Stimulated activated naive CD8-positive, alpha-beta T cell treated with anti-CD3 and anti-CD28 coated beads, Interleukin-15, amount 100 ng/mL, for 72 hours (primary cell): Measurements from ENCODE around the gene TDRD9.
"Not testable (repeated sequence)": the region's sequence is repeated elsewhere in the genome, so short reads cannot be mapped to it uniquely, and the experiment has no call there.

Experiments used
- ATAC-seq: fragments of 150-1000 bp; cut with Tn5 transposase; 2 replicates; pipeline ENCODE4 v1.10.0; 2021; ENCODE audit warnings: mild to moderate bottlenecking, moderate library complexity
- DNase-seq, 2 donors: peaks; one replicate each; pipeline ENCODE4 v3.0.0; 2021 to 2022
- H3K27ac Mint-ChIP-seq, 2 donors: one replicate each; pipeline ENCODE4 v1.8.0; 2022; ENCODE audit warnings: mild to moderate bottlenecking in 2 of 2, mixed read lengths in 2 of 2, moderate library complexity in 2 of 2
- H3K27me3 Mint-ChIP-seq: one replicate; pipeline ENCODE4 v1.8.0; 2022; ENCODE audit warnings: mixed read lengths
- H3K4me1 Mint-ChIP-seq: one replicate; pipeline ENCODE4 v1.8.0; 2022; ENCODE audit warnings: mild to moderate bottlenecking, mixed read lengths
- H3K4me3 Mint-ChIP-seq, 2 donors: one replicate each; pipeline ENCODE4 v1.8.0; 2022; ENCODE audit warnings: mild to moderate bottlenecking in 2 of 2, mixed read lengths in 2 of 2, moderate library complexity in 1 of 2
- H3K9me3 Mint-ChIP-seq, 2 donors: one replicate each; pipeline ENCODE4 v1.8.0; 2022; ENCODE audit warnings: mixed read lengths in 2 of 2

Gene TDRD9

GRCh38 chr14:103904493-103905107, 23.7 kb upstream of the TDRD9 start:
- no peak for DNase-seq

DNA sequence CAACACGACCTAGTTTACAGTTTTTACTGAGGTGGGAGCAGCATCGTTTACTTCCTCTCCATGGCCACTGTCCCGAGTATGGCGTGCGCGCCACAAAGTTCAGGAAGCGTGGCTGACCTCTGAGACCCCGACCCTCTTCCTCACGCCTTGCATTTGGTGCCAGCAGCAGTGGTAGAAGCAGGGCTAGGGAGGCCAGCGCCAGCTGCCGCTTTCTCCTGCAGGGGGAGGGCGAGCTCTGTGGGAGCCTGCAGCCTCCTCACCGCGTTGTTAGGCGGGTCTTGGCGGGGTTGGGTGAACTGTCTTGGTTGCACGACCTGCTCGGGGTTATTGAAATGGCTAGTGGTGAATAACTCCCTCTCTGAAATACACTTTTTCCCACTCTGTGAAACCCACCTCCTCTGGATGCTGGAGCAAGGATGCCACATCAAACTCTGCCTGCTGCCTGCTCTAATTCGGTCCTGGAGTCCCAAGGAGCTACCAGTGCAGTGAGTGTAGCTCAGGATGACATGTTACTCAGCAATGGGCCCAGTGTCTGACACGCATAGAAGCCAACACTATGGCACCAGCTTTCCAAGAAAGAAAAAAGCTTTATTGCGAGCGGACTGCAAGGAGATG, 22.3 kb upstream of the TDRD9 start:
- Mint-ChIP-seq H3K27ac (peak overlapping the region in 1 of 2 donors; percentile 88), H3K4me1 (peaks cover 35% of the 10 kb centered on the region), H3K9me3 (no peaks in the 10 kb centered on the region), H3K4me3 (peak overlapping the region in 1 of 2 donors; percentile 77), H3K27me3 (peaks cover 7% of the 10 kb centered on the region)
- peak; percentile 37 for ATAC-seq
- peak; percentile 27 to 31 for DNase-seq

More at GRCh38 chr14:103904493-103905107, 23.7 kb upstream of the TDRD9 start:
- H3K4me3 Mint-ChIP-seq, result no peak overlapping the region
- no peak overlapping the region for H3K27ac Mint-ChIP-seq
- H3K27me3 Mint-ChIP-seq, result peaks cover 7% of the 10 kb centered on the region
- peaks cover 29% of the 10 kb centered on the region for H3K4me1 Mint-ChIP-seq
- H3K9me3 Mint-ChIP-seq, result no peaks in the 10 kb centered on the region
- ATAC-seq, result no peak

- peaks cover 7% of the 10 kb centered on the region for H3K27me3 Mint-ChIP-seq
- peaks cover 31% of the 10 kb centered on the region for H3K4me1 Mint-ChIP-seq
- DNase-seq (no peak), ATAC-seq (peak; percentile 76)
- peak overlapping the region; percentile 87 to 93 for H3K27ac Mint-ChIP-seq
- no peaks in the 10 kb centered on the region for H3K9me3 Mint-ChIP-seq
- peak overlapping the region in 1 of 2 donors; percentile 33 for H3K4me3 Mint-ChIP-seq
Measured at GRCh38 chr14:103908580-103908979, 19.7 kb upstream of the TDRD9 start.

- Mint-ChIP-seq H3K27ac (no peak overlapping the region), H3K4me1 (peaks cover 31% of the 10 kb centered on the region), H3K27me3 (peaks cover 7% of the 10 kb centered on the region), H3K9me3 (no peaks in the 10 kb centered on the region), H3K4me3 (peak overlapping the region in 1 of 2 donors; percentile 73)
- DNase-seq (no peak), ATAC-seq (no peak)
Measured at GRCh38 chr14:103909531-103910261, 18.6 kb upstream of the TDRD9 start.

- Mint-ChIP-seq H3K9me3 (no peaks in the 10 kb centered on the region), H3K4me1 (peaks cover 31% of the 10 kb centered on the region), H3K27me3 (peaks cover 7% of the 10 kb centered on the region), H3K4me3 (peak overlapping the region; percentile 73 to 74), H3K27ac (peak overlapping the region in 1 of 2 donors; percentile 53)
- ATAC-seq, result peak; percentile 91
- DNase-seq, result peak; percentile 70 to 73
Measured at GRCh38 chr14:103910262-103910935, 17.9 kb upstream of the TDRD9 start.

DNA sequence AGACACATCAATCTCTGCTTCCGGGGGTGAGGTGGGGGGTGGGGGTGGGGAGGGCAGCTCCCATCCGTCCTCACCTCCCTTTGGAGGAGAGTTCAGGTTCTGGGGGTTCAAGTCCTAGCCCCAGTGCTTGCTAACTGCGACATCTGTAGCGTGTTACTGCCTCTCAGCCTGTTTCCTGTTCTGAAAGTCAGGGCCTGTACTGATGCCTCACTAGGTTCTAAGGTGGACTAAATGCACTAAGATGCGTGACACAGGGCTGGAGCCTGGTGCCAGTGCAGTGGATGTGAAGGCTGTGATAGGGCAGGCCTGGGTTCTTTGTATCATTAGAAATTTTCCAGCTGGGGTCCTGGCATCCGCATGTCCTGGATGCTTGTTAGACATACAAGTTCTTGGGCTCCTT, 17.3 kb upstream of the TDRD9 start:
- H3K9me3 Mint-ChIP-seq, result no peaks in the 10 kb centered on the region
- ATAC-seq (no peak), DNase-seq (no peak)
- H3K27ac Mint-ChIP-seq, result no peak overlapping the region
- H3K27me3 Mint-ChIP-seq, result peaks cover 1% of the 10 kb centered on the region
- peaks cover 26% of the 10 kb centered on the region for H3K4me1 Mint-ChIP-seq
- H3K4me3 Mint-ChIP-seq, result no peak overlapping the region

DNA sequence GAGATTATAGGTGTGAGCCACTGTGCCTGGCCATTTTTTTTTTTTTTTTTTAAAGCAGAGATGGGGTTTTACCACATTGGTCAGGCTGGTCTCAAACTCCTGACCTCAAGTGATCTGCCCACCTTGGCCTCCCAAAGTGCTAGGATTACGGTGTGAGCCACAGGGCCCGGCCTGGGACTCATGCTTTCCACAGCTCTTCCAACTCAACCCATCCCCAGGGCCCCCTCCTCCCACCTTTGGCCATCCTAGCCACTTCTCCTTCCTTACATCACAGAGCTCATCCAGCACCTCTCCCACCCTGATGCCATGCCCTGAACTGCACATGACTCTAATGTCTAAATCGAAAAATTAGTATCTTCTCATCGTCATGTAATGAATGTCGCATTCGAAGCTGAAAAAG, 12.6 kb upstream of the TDRD9 start:
- H3K4me3 Mint-ChIP-seq, result no peak overlapping the region
- ATAC-seq (no peak), DNase-seq (no peak)
- peaks cover 29% of the 10 kb centered on the region for H3K4me1 Mint-ChIP-seq
- no peaks in the 10 kb centered on the region for H3K9me3 Mint-ChIP-seq
- no peaks in the 10 kb centered on the region for H3K27me3 Mint-ChIP-seq
- peak overlapping the region in 1 of 2 donors; percentile 9 for H3K27ac Mint-ChIP-seq

- no peak overlapping the region for H3K4me3 Mint-ChIP-seq
Measured at GRCh38 chr14:103916636-103917262, 11.5 kb upstream of the TDRD9 start.

DNA sequence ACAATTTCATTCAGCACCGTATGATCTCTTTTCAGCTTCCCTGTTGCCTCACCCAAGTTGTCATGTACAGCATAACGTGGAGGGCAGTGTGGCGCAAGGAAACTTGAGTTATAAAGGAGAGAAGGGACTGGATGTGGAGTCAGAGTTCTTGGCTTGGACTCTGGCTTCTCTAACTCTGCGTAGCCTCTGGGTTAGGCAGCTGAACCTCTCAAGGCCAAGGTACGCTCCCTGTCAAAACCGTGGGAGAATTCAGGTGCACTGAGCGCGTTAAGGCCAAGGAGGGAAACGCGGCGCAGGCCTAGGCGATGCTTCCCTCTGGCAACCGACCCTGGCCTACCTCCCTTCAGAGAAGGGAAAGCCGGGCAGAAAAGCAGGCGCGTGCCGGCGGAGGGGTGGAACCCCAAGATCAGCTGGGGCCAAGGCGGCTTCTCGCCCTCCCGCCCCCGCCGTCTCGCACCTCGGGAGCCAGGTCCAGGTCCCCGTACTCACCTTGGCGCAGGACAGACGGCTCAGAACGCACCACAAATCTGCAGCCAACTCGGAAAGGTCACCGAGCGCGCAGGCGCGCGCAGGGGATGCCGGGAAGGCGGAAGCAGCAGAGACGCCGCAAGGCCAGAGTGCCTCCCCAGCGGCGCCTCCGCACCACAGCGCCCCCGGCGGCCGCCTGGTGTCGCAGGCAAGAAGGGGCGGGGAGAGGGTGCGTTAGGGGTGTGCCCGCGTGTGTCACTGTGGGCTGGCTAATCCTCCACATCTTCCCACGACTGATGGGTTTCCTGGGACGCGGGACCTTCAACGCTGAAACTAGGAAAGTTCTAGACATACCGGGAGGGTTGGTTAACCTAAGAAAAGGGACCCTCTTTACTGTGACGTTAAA, 7.0 kb upstream of the TDRD9 start:
- Mint-ChIP-seq H3K4me3 (peak overlapping the region; percentile 90 to 94), H3K4me1 (peaks cover 38% of the 10 kb centered on the region)
- peak; percentile 99 for ATAC-seq

More at GRCh38 chr14:103916636-103917262, 11.5 kb upstream of the TDRD9 start:
- Mint-ChIP-seq H3K4me1 (peaks cover 32% of the 10 kb centered on the region), H3K9me3 (no peaks in the 10 kb centered on the region), H3K27me3 (no peaks in the 10 kb centered on the region), H3K27ac (no peak overlapping the region)
- DNase-seq (no peak), ATAC-seq (no peak)

DNA sequence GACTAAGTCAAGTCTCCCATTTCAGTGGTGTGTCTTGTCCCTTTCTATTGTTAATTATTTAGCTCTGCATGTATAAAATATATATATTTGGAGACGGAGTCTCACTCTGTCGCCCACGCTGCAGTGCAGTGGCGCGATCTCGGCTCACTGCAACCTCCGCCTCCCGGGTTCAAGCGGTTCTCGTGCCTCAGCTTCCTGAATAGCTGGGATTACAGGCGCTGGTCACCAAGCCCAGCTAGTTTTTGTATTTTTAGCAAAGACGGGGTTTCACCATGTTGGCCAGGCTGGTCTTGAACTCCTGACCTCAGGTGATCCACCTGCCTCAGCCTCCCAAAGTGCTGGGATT, 6.4 kb upstream of the TDRD9 start:
- DNase-seq, H3K27ac Mint-ChIP-seq, H3K9me3 Mint-ChIP-seq, ATAC-seq: not testable (repeated sequence)
- H3K27me3 Mint-ChIP-seq, result peaks cover 16% of the 10 kb centered on the region
- peaks cover 38% of the 10 kb centered on the region for H3K4me1 Mint-ChIP-seq
- peak overlapping the region; percentile 90 to 94 for H3K4me3 Mint-ChIP-seq

More for the DNA sequence above, 7.0 kb upstream of the TDRD9 start:
- peak; percentile 95 for DNase-seq
- peak overlapping the region; percentile 69 to 95 for H3K27ac Mint-ChIP-seq
- no peaks in the 10 kb centered on the region for H3K9me3 Mint-ChIP-seq
- H3K27me3 Mint-ChIP-seq, result peaks cover 16% of the 10 kb centered on the region

- no peak overlapping the region for H3K4me3 Mint-ChIP-seq
- H3K27ac Mint-ChIP-seq, result no peak overlapping the region
Measured at GRCh38 chr14:103923863-103924262, 4.4 kb upstream of the TDRD9 start.

DNA sequence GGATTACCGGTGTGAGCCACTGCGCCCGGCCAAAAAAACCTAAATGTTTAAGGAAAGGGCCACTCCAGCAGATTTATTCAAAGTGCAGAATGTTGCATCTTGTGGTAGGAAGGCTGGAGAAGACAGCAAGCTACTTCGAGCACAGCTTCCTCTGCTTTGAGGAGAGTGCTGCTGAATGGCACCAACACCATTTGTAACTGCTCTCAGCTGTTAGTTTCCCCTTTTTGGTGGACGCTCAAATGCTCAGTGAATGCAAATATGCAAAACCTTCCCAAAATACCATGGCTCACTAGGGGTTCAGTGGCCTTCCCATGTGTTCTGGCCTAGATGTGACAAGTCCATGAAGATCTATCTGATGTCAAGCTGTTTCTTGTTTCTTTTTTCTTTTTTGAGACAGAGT, 2.9 kb upstream of the TDRD9 start:
- Mint-ChIP-seq H3K27ac (no peak overlapping the region), H3K4me3 (no peak overlapping the region), H3K27me3 (peaks cover 26% of the 10 kb centered on the region), H3K9me3 (no peaks in the 10 kb centered on the region), H3K4me1 (peaks cover 12% of the 10 kb centered on the region)
- DNase-seq, result no peak
- ATAC-seq, result no peak

More at GRCh38 chr14:103923863-103924262, 4.4 kb upstream of the TDRD9 start:
- no peak for DNase-seq
- H3K9me3 Mint-ChIP-seq, result no peaks in the 10 kb centered on the region
- peaks cover 26% of the 10 kb centered on the region for H3K4me1 Mint-ChIP-seq
- peaks cover 26% of the 10 kb centered on the region for H3K27me3 Mint-ChIP-seq
- no peak for ATAC-seq

- ATAC-seq (no peak), DNase-seq (no peak)
- Mint-ChIP-seq H3K27me3 (peaks cover 25% of the 10 kb centered on the region), H3K27ac (no peak overlapping the region), H3K4me3 (no peak overlapping the region), H3K9me3 (no peaks in the 10 kb centered on the region), H3K4me1 (peaks cover 5% of the 10 kb centered on the region)
Measured at GRCh38 chr14:103927566-103927965, 690 bp upstream of the TDRD9 start.

- H3K4me3 Mint-ChIP-seq, result no peak overlapping the region
- H3K4me1 Mint-ChIP-seq, result peaks cover 6% of the 10 kb centered on the region
- ATAC-seq (no peak), DNase-seq (no peak)
- no peaks in the 10 kb centered on the region for H3K9me3 Mint-ChIP-seq
- peaks cover 10% of the 10 kb centered on the region for H3K27me3 Mint-ChIP-seq
- H3K27ac Mint-ChIP-seq, result no peak overlapping the region
Measured at GRCh38 chr14:103930051-103930604, 1.9 kb downstream of the TDRD9 start.
